CD8-positive, alpha-beta memory T cell (primary cell): ENCODE measurements around the gene CUL7. TPM values are rescaled to one million over a fixed set of nuclear protein-coding genes. Genes with fewer than 3 reads are reported as not detected.
A peak's percentile ranks its signal among the peaks of the same experiment; 100 is the strongest.

Source experiments
- CTCF ChIA-PET: fragments of 350-600 bp; sonication (Branson Sonifier 250); formaldehyde crosslinking; loops from one replicate; lab custom pipeline; 2021; ENCODE audit warnings: antibody characterized with exemption; lab: Charles Lee
- POLR2A ChIA-PET: fragments of 350-600 bp; sonication (Branson Sonifier 250); formaldehyde crosslinking; loops from one replicate; lab custom pipeline; 2021; ENCODE audit warnings: antibody characterized with exemption; lab: Charles Lee
- DNase-seq, 5 donors: peaks; one replicate each; pipeline versions ENCODE4 v3.0.0 to v3.0.0-alpha.2; 2020 to 2022; ENCODE audit warnings: mixed read lengths in 1 of 5
- H3K27ac ChIP-seq: one replicate; pipeline ENCODE4 v1.7.0; 2013; ENCODE audit warnings: low read depth, mild to moderate bottlenecking, low read length, moderate library complexity
- H3K27me3 ChIP-seq: 2 replicates; pipeline ENCODE4 v1.7.0; 2013; ENCODE audit warnings: low read length, mild to moderate bottlenecking; ENCODE audit not compliant: insufficient read depth, poor library complexity, severe bottlenecking
- H3K36me3 ChIP-seq: 2 replicates; pipeline ENCODE4 v1.7.0; 2013; ENCODE audit warnings: mild to moderate bottlenecking, low read length, moderate library complexity; ENCODE audit not compliant: insufficient read depth
- H3K4me1 ChIP-seq: 2 replicates; pipeline ENCODE4 v1.7.0; 2013; ENCODE audit warnings: mild to moderate bottlenecking, low read length, moderate library complexity; ENCODE audit not compliant: insufficient read depth
- H3K4me3 ChIP-seq: 2 replicates; pipeline ENCODE4 v1.7.0; 2013; ENCODE audit warnings: mild to moderate bottlenecking, low read length
- H3K9me3 ChIP-seq: 2 replicates; pipeline ENCODE4 v1.7.0; 2013; ENCODE audit warnings: mild to moderate bottlenecking, low read length
- H3K27ac Mint-ChIP-seq, 8 donors: one replicate each; pipeline ENCODE4 v1.8.0; 2020 to 2021; ENCODE audit warnings: mixed read lengths in 8 of 8, mild to moderate bottlenecking in 6 of 8, inconsistent platforms in 3 of 8, moderate library complexity in 3 of 8
- H3K27me3 Mint-ChIP-seq, 2 donors: one replicate each; pipeline ENCODE4 v1.8.0; 2020 to 2021; ENCODE audit warnings: mixed read lengths in 2 of 2, mild to moderate bottlenecking in 1 of 2, moderate library complexity in 1 of 2
- H3K36me3 Mint-ChIP-seq, 3 donors: one replicate each; pipeline ENCODE4 v1.8.0; 2020 to 2021; ENCODE audit warnings: mixed read lengths in 3 of 3, inconsistent platforms in 1 of 3, mild to moderate bottlenecking in 1 of 3
- H3K4me1 Mint-ChIP-seq, 3 donors: one replicate each; pipeline ENCODE4 v1.8.0; 2020 to 2021; ENCODE audit warnings: mixed read lengths in 3 of 3, inconsistent platforms in 1 of 3, mild to moderate bottlenecking in 1 of 3
- H3K4me3 Mint-ChIP-seq, 7 donors: one replicate each; pipeline ENCODE4 v1.8.0; 2020 to 2021; ENCODE audit warnings: mixed read lengths in 7 of 7, mild to moderate bottlenecking in 6 of 7, moderate library complexity in 4 of 7, inconsistent platforms in 2 of 7
- H3K9me3 Mint-ChIP-seq, 5 donors: one replicate each; pipeline ENCODE4 v1.8.0; 2020 to 2022; ENCODE audit warnings: mixed read lengths in 5 of 5, mild to moderate bottlenecking in 3 of 5, moderate library complexity in 2 of 5, inconsistent platforms in 1 of 5
- polyA plus RNA-seq: library from polyadenylated mRNA; unstranded; fragments of 300-500 nt; fragmentation: Illumina TruSeq; gene quantifications from one replicate; pipeline ENCODE4 v1.2.3, GENCODE V29; 2021
- total RNA-seq, 2 experiments: library from RNA; stranded (reverse); gene quantifications; one replicate each; pipeline ENCODE4 v1.2.3, GENCODE V29; 2021

Gene CUL7
- total and polyA plus RNA-seq, 3 experiments from 2014 or later, result 2.1 to 12.1 (median 11.7) TPM

GRCh38 chr6:43032326-43032725 lies 21.3 kb downstream of the CUL7 start:
- H3K4me3 ChIP-seq, result no peak overlapping the region

GRCh38 chr6:43029120-43029519 lies 24.5 kb downstream of the CUL7 start:
- Histone ChIP-seq H3K27me3 (no peaks in the 10 kb centered on the region), H3K4me3 (no peak overlapping the region), H3K36me3 (peaks cover 59% of the 10 kb centered on the region), H3K27ac (no peak overlapping the region), H3K9me3 (no peaks in the 10 kb centered on the region), H3K4me1 (peaks cover 7% of the 10 kb centered on the region)
- peaks cover 10 to 14% (median 11%) of the 10 kb centered on the region in 3 donors for H3K4me1 Mint-ChIP-seq
- no peak for DNase-seq
- H3K9me3 Mint-ChIP-seq, result no peaks in the 10 kb centered on the region
- H3K36me3 Mint-ChIP-seq, result peaks cover 14 to 80% (median 17%) of the 10 kb centered on the region in 3 donors
- peaks cover 0 to 1% of the 10 kb centered on the region in 2 donors for H3K27me3 Mint-ChIP-seq
- CTCF ChIA-PET, result no interaction called here
- peak overlapping the region in 1 of 7 donors; percentile 24 for H3K4me3 Mint-ChIP-seq
- POLR2A ChIA-PET, result no interaction called here
- H3K27ac Mint-ChIP-seq, result no peak overlapping the region

More at GRCh38 chr6:43032326-43032725, 21.3 kb downstream of the CUL7 start:
- Histone ChIP-seq H3K27me3 (no peaks in the 10 kb centered on the region), H3K4me1 (no peaks in the 10 kb centered on the region), H3K9me3 (no peaks in the 10 kb centered on the region), H3K27ac (no peak overlapping the region), H3K36me3 (peaks cover 30% of the 10 kb centered on the region)
- Mint-ChIP-seq H3K27ac (no peak overlapping the region), H3K4me1 (peaks cover 0 to 6% (median 1%) of the 10 kb centered on the region in 3 donors), H3K27me3 (no peaks in the 10 kb centered on the region), H3K9me3 (no peaks in the 10 kb centered on the region), H3K4me3 (no peak overlapping the region), H3K36me3 (peaks cover 4 to 72% (median 9%) of the 10 kb centered on the region in 3 donors)
- DNase-seq, result no peak
- POLR2A ChIA-PET, result no interaction called here
- CTCF ChIA-PET, result interaction anchor here (1.1 to 1.3 kb wide), 2 partner anchors 12 to 15 kb away, joined by 3 read pairs; no protein-coding TSS in a partner anchor

- ChIA-PET POLR2A (no interaction called here), CTCF (interaction anchor here (3.2 kb wide), 1 partner anchor 117 kb away, joined by 13 read pairs; no protein-coding TSS in a partner anchor)
- Histone ChIP-seq H3K36me3 (peaks cover 53% of the 10 kb centered on the region), H3K9me3 (no peaks in the 10 kb centered on the region), H3K4me3 (no peak overlapping the region), H3K27me3 (no peaks in the 10 kb centered on the region), H3K27ac (no peak overlapping the region), H3K4me1 (peaks cover 19% of the 10 kb centered on the region)
- Mint-ChIP-seq H3K4me3 (peak overlapping the region in 1 of 7 donors; percentile 70), H3K4me1 (peaks cover 17 to 22% (median 20%) of the 10 kb centered on the region in 3 donors), H3K9me3 (no peaks in the 10 kb centered on the region), H3K36me3 (peaks cover 14 to 63% (median 21%) of the 10 kb centered on the region in 3 donors), H3K27ac (peak overlapping the region in 2 of 8 donors; percentile 40 to 54), H3K27me3 (peaks cover 0 to 1% of the 10 kb centered on the region in 2 donors)
- DNase-seq, result no peak
These were observed 27.3 kb downstream of the CUL7 start for GRCh38 chr6:43026365-43026764.

GRCh38 chr6:43024436-43024835 lies 29.2 kb downstream of the CUL7 start:
- ChIA-PET POLR2A (interaction anchor here (0.6 kb wide), 2 partner anchors 637 to 1525 kb away, joined by 5 read pairs; no protein-coding TSS in a partner anchor), CTCF (interaction anchor here (1.2 to 3.2 kb wide), 3 partner anchors 10 to 119 kb away, joined by 4 to 13 read pairs (median 5); partner anchors contain the start of genes KLHDC3 and MEA1)
- H3K9me3 Mint-ChIP-seq, result no peaks in the 10 kb centered on the region

GRCh38 chr6:43021270-43022047 lies 32.2 kb downstream of the CUL7 start, which contains the start of gene RRP36:
Gene RRP36 (plus strand): TSS chr6:43021623. CDS start chr6:43021655, 32 bp downstream.
- no peaks in the 10 kb centered on the region for H3K9me3 ChIP-seq
- peak within 1 kb of the TSS; percentile 92 for H3K4me3 ChIP-seq
- H3K36me3 ChIP-seq, result peaks cover 32% of the 10 kb centered on the region
- peak; percentile 52 to 73 (median 56) for DNase-seq
- Mint-ChIP-seq H3K9me3 (no peaks in the 10 kb centered on the region), H3K4me1 (peaks cover 27 to 47% (median 35%) of the 10 kb centered on the region in 3 donors), H3K36me3 (peaks cover 10 to 67% (median 17%) of the 10 kb centered on the region in 3 donors), H3K4me3 (peak within 1 kb of the TSS; percentile 95 to 99 (median 97)), H3K27ac (peak within 1 kb of the TSS; percentile 84 to 98 (median 95)), H3K27me3 (no peaks in the 10 kb centered on the region)
- H3K27ac ChIP-seq, result peak within 1 kb of the TSS; percentile 71
- ChIA-PET POLR2A (interaction anchor here (0.7 to 1.8 kb wide), 6 partner anchors 32 to 550 kb away, joined by 5 to 13 read pairs (median 6); partner anchors contain the start of genes CNPY3, CUL7, KLC4 and MRPL2), CTCF (interaction anchor here (0.7 to 1.2 kb wide), 4 partner anchors 11 to 122 kb away, joined by 3 read pairs; partner anchors contain the start of gene PPP2R5D)
- H3K27me3 ChIP-seq, result no peaks in the 10 kb centered on the region
- peaks cover 39% of the 10 kb centered on the region for H3K4me1 ChIP-seq

More at GRCh38 chr6:43024436-43024835, 29.2 kb downstream of the CUL7 start:
- peaks cover 21 to 29% (median 21%) of the 10 kb centered on the region in 3 donors for H3K4me1 Mint-ChIP-seq
- H3K27me3 Mint-ChIP-seq, result peaks cover 0 to 1% of the 10 kb centered on the region in 2 donors
- peak overlapping the region in 6 of 8 donors; percentile 1 to 91 (median 56) for H3K27ac Mint-ChIP-seq
- H3K4me3 Mint-ChIP-seq, result peak overlapping the region in 2 of 7 donors; percentile 40 to 78
- H3K36me3 Mint-ChIP-seq, result peaks cover 14 to 66% (median 19%) of the 10 kb centered on the region in 3 donors
- no peak overlapping the region for H3K4me3 ChIP-seq
- no peaks in the 10 kb centered on the region for H3K9me3 ChIP-seq
- peaks cover 47% of the 10 kb centered on the region for H3K36me3 ChIP-seq
- no peaks in the 10 kb centered on the region for H3K27me3 ChIP-seq
- H3K4me1 ChIP-seq, result peaks cover 28% of the 10 kb centered on the region
- H3K27ac ChIP-seq, result no peak overlapping the region
- no peak for DNase-seq

- Mint-ChIP-seq H3K9me3 (no peaks in the 10 kb centered on the region), H3K4me1 (peaks cover 31 to 50% (median 41%) of the 10 kb centered on the region in 3 donors), H3K36me3 (peaks cover 7 to 63% (median 19%) of the 10 kb centered on the region in 3 donors), H3K27me3 (no peaks in the 10 kb centered on the region), H3K4me3 (peak overlapping the region; percentile 95 to 99 (median 97)), H3K27ac (peak overlapping the region in 7 of 8 donors; percentile 7 to 93 (median 84))
- ChIA-PET CTCF (interaction anchor here (1.0 to 1.2 kb wide), 2 partner anchors 11 to 37 kb away, joined by 3 read pairs; partner anchors contain the start of gene PPP2R5D), POLR2A (interaction anchor here (0.7 to 1.8 kb wide), 5 partner anchors 33 to 91 kb away, joined by 5 to 13 read pairs (median 8); partner anchors contain the start of genes CNPY3, CUL7, KLC4 and MRPL2)
- Histone ChIP-seq H3K9me3 (no peaks in the 10 kb centered on the region), H3K27me3 (no peaks in the 10 kb centered on the region), H3K27ac (peak overlapping the region; percentile 71), H3K36me3 (peaks cover 26% of the 10 kb centered on the region), H3K4me3 (peak overlapping the region; percentile 68), H3K4me1 (peaks cover 45% of the 10 kb centered on the region)
- DNase-seq, result no peak
These were observed 32.8 kb downstream of the CUL7 start for GRCh38 chr6:43020847-43021246.

- H3K4me1 Mint-ChIP-seq, result peaks cover 33 to 53% (median 42%) of the 10 kb centered on the region in 3 donors
- no peaks in the 10 kb centered on the region for H3K27me3 Mint-ChIP-seq
- ChIA-PET POLR2A (interaction anchor here (1.3 to 1.8 kb wide), 2 partner anchors 33 to 41 kb away, joined by 5 to 8 read pairs; partner anchors contain the start of genes CUL7 and PEX6), CTCF (interaction anchor here (1.0 to 1.2 kb wide), 2 partner anchors 12 to 36 kb away, joined by 3 read pairs; partner anchors contain the start of gene PPP2R5D)
- peak overlapping the region; percentile 25 to 98 (median 86) for H3K4me3 Mint-ChIP-seq
- peaks cover 47% of the 10 kb centered on the region for H3K4me1 ChIP-seq
- H3K27ac ChIP-seq, result no peak overlapping the region
- no peak for DNase-seq
- H3K4me3 ChIP-seq, result no peak overlapping the region
- H3K36me3 ChIP-seq, result peaks cover 21% of the 10 kb centered on the region
- H3K9me3 Mint-ChIP-seq, result no peaks in the 10 kb centered on the region
- H3K27ac Mint-ChIP-seq, result peak overlapping the region in 5 of 8 donors; percentile 7 to 90 (median 84)
- no peaks in the 10 kb centered on the region for H3K27me3 ChIP-seq
- no peaks in the 10 kb centered on the region for H3K9me3 ChIP-seq
- H3K36me3 Mint-ChIP-seq, result peaks cover 6 to 60% (median 19%) of the 10 kb centered on the region in 3 donors
These were observed 33.5 kb downstream of the CUL7 start for GRCh38 chr6:43020052-43020705.
